ENCODE data around the gene MAML2.

DNA sequence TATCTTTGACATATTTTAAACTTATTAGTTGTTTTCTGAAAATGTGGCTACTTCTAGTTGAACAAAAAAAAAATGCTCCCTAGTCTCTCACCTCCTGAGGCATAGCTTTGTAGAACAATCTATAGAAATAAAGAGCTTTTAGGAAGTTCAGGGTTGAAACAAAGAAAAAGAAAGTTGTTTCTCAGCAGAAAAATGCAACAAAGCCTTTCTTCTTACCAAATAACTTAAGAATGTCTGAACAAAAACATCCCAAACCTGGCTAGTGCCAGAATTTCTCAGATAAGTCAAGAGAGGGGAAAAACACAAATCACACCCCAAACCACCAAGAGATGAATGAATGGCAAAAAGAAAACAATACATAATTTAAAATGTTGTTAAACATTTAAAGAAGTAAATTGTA is 114.1 kb downstream of the MAML2 start:
- TF ChIP-seq CTCF (IDR thresholded peaks at IDR 0.05) (no peak), SIN3A (IDR thresholded peaks at IDR 0.05; ENCODE audit: borderline replicate concordance, insufficient read depth, low read depth, low read length) (no peak), TCF7L2 (IDR thresholded peaks at IDR 0.05; ENCODE audit: low read depth, low read length) (no peak)

Measured in Panc1 (cell line).